Endothelial cell of umbilical vein (primary cell): ENCODE results near the gene ZNF205. TPM values are rescaled to one million over a fixed set of nuclear protein-coding genes. Genes with fewer than 3 reads are reported as not detected.

Experiments
- BruUV-seq: library from RNA; stranded (reverse); fragments of 400-500 nt; replicated peaks from 2 replicates; lab custom pipeline; 2021; lab: Mats Ljungman, UMichigan
- CTCF ChIA-PET: fragments of 300-600, 350-600 bp; sonication (Branson Sonifier 250); formaldehyde crosslinking; loops from one replicate; lab custom pipeline; 2021; ENCODE audit warnings: antibody characterized with exemption, inconsistent platforms; lab: Charles Lee
- POLR2A ChIA-PET: fragments of 300-600, 350-600 bp; sonication (Branson Sonifier 250); formaldehyde crosslinking; loops from one replicate; lab custom pipeline; 2021; ENCODE audit warnings: antibody characterized with exemption, inconsistent platforms; lab: Charles Lee
- DNase-seq: peaks from one replicate; pipeline ENCODE4 v3.0.0-alpha.2; 2011; ENCODE audit warnings: low read depth, low spot score
- FAIRE-seq: peaks from 2 replicates; lab custom pipeline; 2011; peaks lifted over from hg19 to GRCh38; lab: Jason Lieb, UNC
- H2AFZ ChIP-seq: 2 replicates; pipeline ENCODE4 v1.6.0; 2012; ENCODE audit warnings: low read depth, low read length, control low read depth, inconsistent platforms
- H3K27ac ChIP-seq: 2 replicates; pipeline ENCODE4 v1.5.1; 2011; ENCODE audit warnings: low read depth, mild to moderate bottlenecking, control low read depth, low read length, moderate library complexity; ENCODE audit not compliant: insufficient read depth
- H3K27me3 ChIP-seq, 2 experiments: 2 replicates each; pipeline versions ENCODE4 v1.6.0 to v1.6.1; 2011; ENCODE audit warnings: low read length in 2 of 2, mixed read lengths in 1 of 2; ENCODE audit not compliant: control insufficient read depth in 2 of 2, insufficient read depth in 2 of 2
- H3K36me3 ChIP-seq, 2 experiments: 2 replicates in 1 of 2; 3 replicates in 1 of 2; pipeline ENCODE4 v1.5.1; 2011; ENCODE audit warnings: low read length in 2 of 2, mild to moderate bottlenecking in 1 of 2, moderate library complexity in 1 of 2; ENCODE audit not compliant: control insufficient read depth in 2 of 2, insufficient read depth in 2 of 2; ENCODE audit errors: extremely low read depth in 1 of 2
- H3K4me1 ChIP-seq: 3 replicates; pipeline ENCODE4 v1.5.1; 2011; ENCODE audit warnings: mild to moderate bottlenecking, low read length; ENCODE audit not compliant: control insufficient read depth, insufficient read depth; ENCODE audit errors: extremely low read depth
- H3K4me2 ChIP-seq: 2 replicates; pipeline ENCODE4 v1.6.1; 2011; ENCODE audit warnings: low read length, control low read depth, mixed read lengths; ENCODE audit not compliant: insufficient read depth
- H3K4me3 ChIP-seq, 3 experiments: fragments of 200-600 bp in 1 of 3; sonication (generic), shearing (Covaris generic) in 1 of 3; replicated peaks in 1 of 3; 2 replicates each; pipeline ENCODE4 v1.5.1; 2011 to 2016; ENCODE audit warnings: control low read depth in 3 of 3, low read length in 3 of 3, mild to moderate bottlenecking in 2 of 3, inconsistent platforms in 1 of 3, low read depth in 1 of 3, moderate library complexity in 1 of 3; ENCODE audit not compliant: insufficient read depth in 1 of 3
- H3K79me2 ChIP-seq: 2 replicates; pipeline ENCODE4 v1.6.0; 2012; ENCODE audit warnings: low read length, inconsistent platforms; ENCODE audit not compliant: control insufficient read depth, insufficient read depth
- H3K9ac ChIP-seq: replicated peaks from 2 replicates; pipeline ENCODE3; 2011; ENCODE audit warnings: low read length, control low read depth; ENCODE audit not compliant: insufficient read depth; ENCODE audit errors: extremely low read depth
- H3K9me1 ChIP-seq: replicated peaks from 3 replicates; pipeline ENCODE4 v1.6.0; 2011; ENCODE audit warnings: mild to moderate bottlenecking, low read length; ENCODE audit not compliant: control insufficient read depth, insufficient read depth; ENCODE audit errors: extremely low read depth
- H3K9me3 ChIP-seq: replicated peaks from 2 replicates; pipeline ENCODE4 v1.5.1; 2012; ENCODE audit warnings: low read length, inconsistent platforms; ENCODE audit not compliant: control insufficient read depth, insufficient read depth
- H4K20me1 ChIP-seq: replicated peaks from 2 replicates; pipeline ENCODE3; 2011; ENCODE audit warnings: mild to moderate bottlenecking, low read length; ENCODE audit not compliant: control insufficient read depth, insufficient read depth; ENCODE audit errors: extremely low read depth
- EZH2 ChIP-seq: IDR thresholded peaks from 2 replicates; pipeline ENCODE4 v1.6.1; 2012; ENCODE audit warnings: borderline replicate concordance, low read depth, mild to moderate bottlenecking, moderate library complexity, low read length, inconsistent platforms; ENCODE audit not compliant: severe bottlenecking
- FOS ChIP-seq: IDR thresholded peaks from 2 replicates; pipeline ENCODE4 v1.6.1; 2011; ENCODE audit warnings: mild to moderate bottlenecking, low read length, moderate library complexity, borderline replicate concordance; ENCODE audit not compliant: insufficient read depth
- GATA2 ChIP-seq: IDR thresholded peaks from 2 replicates; pipeline ENCODE4 v1.7.0; 2011; ENCODE audit warnings: low read depth, mild to moderate bottlenecking, moderate library complexity, mixed read lengths, low read length; ENCODE audit not compliant: insufficient read length, insufficient read depth
- JUN ChIP-seq: IDR thresholded peaks from 2 replicates; pipeline ENCODE4 v1.6.1; 2011; ENCODE audit warnings: borderline replicate concordance, low read depth; ENCODE audit not compliant: insufficient read length, insufficient read depth
- MYC ChIP-seq: IDR thresholded peaks from one replicate; pipeline ENCODE4 v1.6.1; 2011; ENCODE audit warnings: mild to moderate bottlenecking, low read depth, low read length
- POLR2A ChIP-seq: IDR thresholded peaks from 2 replicates; pipeline ENCODE4 v1.6.1; 2012; ENCODE audit warnings: low read depth, mild to moderate bottlenecking, control low read depth, low read length
- POLR2AphosphoS5 ChIP-seq: IDR thresholded peaks from 2 replicates; pipeline ENCODE4 v1.6.1; 2012; ENCODE audit warnings: low read depth, mild to moderate bottlenecking, control low read depth, low read length, moderate library complexity; ENCODE audit not compliant: insufficient read depth
- dilution Hi-C: fragments of 300-500 bp; cut with MboI; formaldehyde crosslinking; loops from one replicate; pipeline ENCODE4 v1.15.0; 2019; ENCODE audit warnings: low sequenced_read_pairs; ENCODE audit not compliant: extremely low pct_ligation_motif_present
- intact Hi-C: fragments of 100-400 bp; cut with micrococcal nuclease; formaldehyde crosslinking; loops from one replicate; pipeline ENCODE4 v1.10.0; 2022
- polyA plus RNA-seq, 4 experiments: library from polyadenylated mRNA; depleted of rRNA in 3 of 4; stranded (reverse) in 3 of 4; unstranded in 1 of 4; fragments of >200 nt; gene quantifications; 2 replicates each; pipeline versions ENCODE4 v1.2.1 to v1.2.3, GENCODE V29; 2011 to 2012; ENCODE audit warnings: missing spikeins in 1 of 4
- total RNA-seq: library from RNA; stranded (reverse); gene quantifications from 2 replicates; pipeline ENCODE4 v1.2.3, GENCODE V29; 2021
- TF ChIP-seq, protein P1 (sequence below), 2 donors: IDR thresholded peaks; 1 replicate in 1 of 2; 2 replicates in 1 of 2; pipeline ENCODE4 v1.5.1; 2011; ENCODE audit warnings: low read length in 2 of 2, mild to moderate bottlenecking in 2 of 2, moderate library complexity in 2 of 2, control low read depth in 1 of 2, inconsistent platforms in 1 of 2, low read depth in 1 of 2; ENCODE audit not compliant: insufficient read depth in 1 of 2; ENCODE audit errors: extremely low read depth in 1 of 2
- TF ChIP-seq, protein P2 (sequence below): IDR thresholded peaks from 2 replicates; pipeline ENCODE4 v1.6.1; 2011; ENCODE audit not compliant: insufficient read depth, insufficient read length

The ZNF205 gene
- total and polyA plus RNA-seq, 2 donors (not counting 3 experiments of a cell fraction or from before 2014, with no cell fraction given) = 18.5 to 19.0 TPM

DNA sequence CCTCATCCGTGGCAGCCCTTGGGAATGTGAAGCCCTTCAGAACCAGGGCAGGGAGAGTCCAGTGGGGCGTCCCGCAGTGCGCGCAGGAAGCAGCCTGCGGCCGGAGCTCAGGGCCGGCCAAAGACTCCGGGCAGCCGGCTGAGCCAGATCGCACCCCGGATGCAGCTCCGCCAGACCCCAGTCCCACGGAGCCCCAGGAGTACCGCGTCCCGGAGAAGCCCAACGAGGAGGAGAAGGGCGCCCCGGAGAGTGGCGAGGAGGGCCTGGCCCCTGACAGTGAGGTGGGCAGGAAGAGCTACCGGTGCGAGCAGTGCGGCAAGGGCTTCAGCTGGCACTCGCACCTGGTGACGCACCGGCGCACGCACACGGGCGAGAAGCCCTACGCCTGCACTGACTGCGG is 6.9 kb downstream of the ZNF205 start:
- H3K27me3 ChIP-seq = no peaks in the 10 kb centered on the region
- no peak for TF ChIP-seq FOS
- no peak for TF ChIP-seq POLR2AphosphoS5
- TF ChIP-seq EZH2 = no peak
- TF ChIP-seq, protein P1, sequence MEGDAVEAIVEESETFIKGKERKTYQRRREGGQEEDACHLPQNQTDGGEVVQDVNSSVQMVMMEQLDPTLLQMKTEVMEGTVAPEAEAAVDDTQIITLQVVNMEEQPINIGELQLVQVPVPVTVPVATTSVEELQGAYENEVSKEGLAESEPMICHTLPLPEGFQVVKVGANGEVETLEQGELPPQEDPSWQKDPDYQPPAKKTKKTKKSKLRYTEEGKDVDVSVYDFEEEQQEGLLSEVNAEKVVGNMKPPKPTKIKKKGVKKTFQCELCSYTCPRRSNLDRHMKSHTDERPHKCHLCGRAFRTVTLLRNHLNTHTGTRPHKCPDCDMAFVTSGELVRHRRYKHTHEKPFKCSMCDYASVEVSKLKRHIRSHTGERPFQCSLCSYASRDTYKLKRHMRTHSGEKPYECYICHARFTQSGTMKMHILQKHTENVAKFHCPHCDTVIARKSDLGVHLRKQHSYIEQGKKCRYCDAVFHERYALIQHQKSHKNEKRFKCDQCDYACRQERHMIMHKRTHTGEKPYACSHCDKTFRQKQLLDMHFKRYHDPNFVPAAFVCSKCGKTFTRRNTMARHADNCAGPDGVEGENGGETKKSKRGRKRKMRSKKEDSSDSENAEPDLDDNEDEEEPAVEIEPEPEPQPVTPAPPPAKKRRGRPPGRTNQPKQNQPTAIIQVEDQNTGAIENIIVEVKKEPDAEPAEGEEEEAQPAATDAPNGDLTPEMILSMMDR (IDR thresholded peaks at IDR 0.05; ENCODE audit: extremely low read depth in 1 of 2, insufficient read depth in 1 of 2, low read depth in 1 of 2, low read length in 2 of 2) = no peak
- TF ChIP-seq POLR2A = no peak
- TF ChIP-seq JUN = no peak
- TF ChIP-seq GATA2 = no peak
- no peak for TF ChIP-seq MYC
- TF ChIP-seq, protein P2, sequence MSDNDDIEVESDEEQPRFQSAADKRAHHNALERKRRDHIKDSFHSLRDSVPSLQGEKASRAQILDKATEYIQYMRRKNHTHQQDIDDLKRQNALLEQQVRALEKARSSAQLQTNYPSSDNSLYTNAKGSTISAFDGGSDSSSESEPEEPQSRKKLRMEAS = no peak
- H3K9me3 ChIP-seq = no peaks in the 10 kb centered on the region
- H3K9ac ChIP-seq = no peak overlapping the region
- no peaks in the 10 kb centered on the region for H3K79me2 ChIP-seq
- FAIRE-seq = no peak
- no peaks in the 10 kb centered on the region for H3K9me1 ChIP-seq
- intact Hi-C loops = no loop called here
- H3K4me1 ChIP-seq = peaks cover 4% of the 10 kb centered on the region
- no peak overlapping the region for H3K27ac ChIP-seq
- H3K4me2 ChIP-seq = no peak overlapping the region
- no peaks in the 10 kb centered on the region for H4K20me1 ChIP-seq
- POLR2A ChIA-PET = interaction anchor here (0.8 kb wide), 1 partner anchor 17 kb away, joined by 3 read pairs; no protein-coding TSS in a partner anchor
- dilution Hi-C loops = no loop called here
- no TSS peak for BruUV-seq
- peaks cover 4 to 28% of the 10 kb centered on the region in 2 experiments for H3K36me3 ChIP-seq
- CTCF ChIA-PET = interaction anchor here (0.9 to 4.9 kb wide), 5 partner anchors 10 to 88 kb away, joined by 3 to 26 read pairs (median 13); no protein-coding TSS in a partner anchor
- no peak overlapping the region for H2AFZ ChIP-seq
- H3K4me3 ChIP-seq = no peak overlapping the region
- no peak for DNase-seq
